Superior temporal gyrus (tissue), 1 donor: ENCODE results near the gene ZNF275.
A peak's percentile ranks its signal among the peaks of the same experiment; 100 is the strongest.
"Not testable (repeated sequence)": the region's sequence is repeated elsewhere in the genome, so short reads cannot be mapped to it uniquely, and the experiment has no call there.

ENCODE experiments used
- DNase-seq: peaks from one replicate; pipeline ENCODE4 v3.0.0-alpha.2; 2016; ENCODE audit errors: extremely low spot score

Gene ZNF275

GRCh38 chrX:153333821-153334653 lies at the start of gene ZNF275:
TSS of gene ZNF275 (plus strand) at chrX:153334153. CDS start at chrX:153336680, 2,527 bp downstream.
- peak; percentile 61 for DNase-seq

GRCh38 chrX:153285678-153286077 lies 48.3 kb upstream of the ZNF275 start:
- not testable (repeated sequence) for DNase-seq

GRCh38 chrX:153288807-153289206 lies 45.1 kb upstream of the ZNF275 start:
- DNase-seq = not testable (repeated sequence)

GRCh38 chrX:153293485-153294071 lies 40.4 kb upstream of the ZNF275 start:
- not testable (repeated sequence) for DNase-seq

- DNase-seq = no peak
Measured at GRCh38 chrX:153297376-153297775, 36.6 kb upstream of the ZNF275 start.

GRCh38 chrX:153299855-153300254 lies 34.1 kb upstream of the ZNF275 start:
- DNase-seq = no peak

- DNase-seq = no peak
Measured at GRCh38 chrX:153301746-153302145, 32.2 kb upstream of the ZNF275 start.

GRCh38 chrX:153302796-153303195 lies 31.2 kb upstream of the ZNF275 start:
- DNase-seq = no peak

GRCh38 chrX:153303276-153304262 lies 30.4 kb upstream of the ZNF275 start:
- no peak for DNase-seq

GRCh38 chrX:153304988-153305736 lies 28.8 kb upstream of the ZNF275 start:
- no peak for DNase-seq

GRCh38 chrX:153305972-153306371 lies 28.0 kb upstream of the ZNF275 start:
- DNase-seq = no peak

- no peak for DNase-seq
Measured at GRCh38 chrX:153306527-153307115, 27.3 kb upstream of the ZNF275 start.

GRCh38 chrX:153307276-153308178 lies 26.4 kb upstream of the ZNF275 start:
- no peak for DNase-seq

- DNase-seq = no peak
Measured at GRCh38 chrX:153310901-153311300, 23.1 kb upstream of the ZNF275 start.

GRCh38 chrX:153312041-153312440 lies 21.9 kb upstream of the ZNF275 start:
- no peak for DNase-seq

GRCh38 chrX:153312842-153313241 lies 21.1 kb upstream of the ZNF275 start:
- DNase-seq = no peak

GRCh38 chrX:153317306-153317705 lies 16.6 kb upstream of the ZNF275 start:
- DNase-seq = no peak

- DNase-seq = no peak
Measured at GRCh38 chrX:153317996-153318722, 15.8 kb upstream of the ZNF275 start.

- no peak for DNase-seq
Measured at GRCh38 chrX:153318811-153319210, 15.1 kb upstream of the ZNF275 start.
